Activated CD4-positive, alpha-beta T cell treated with anti-CD3 and anti-CD28 coated beads, Interleukin-2, Interleukin-6, amounts not matched to agents 100 ng/mL and 50 ng/mL, durations not matched to agents 16 hours and 8 hours (primary cell): ENCODE measurements around the gene ACOX2.
"Not testable (repeated sequence)": the region's sequence is repeated elsewhere in the genome, so short reads cannot be mapped to it uniquely, and the experiment has no call there.

ENCODE experiments used
- DNase-seq: peaks from one replicate; pipeline ENCODE4 v3.0.0-alpha.2; 2020

ACOX2 gene

GRCh38 chr3:58534592-58535494 is 2.1 kb downstream of the ACOX2 start:
- DNase-seq: no peak

DNA sequence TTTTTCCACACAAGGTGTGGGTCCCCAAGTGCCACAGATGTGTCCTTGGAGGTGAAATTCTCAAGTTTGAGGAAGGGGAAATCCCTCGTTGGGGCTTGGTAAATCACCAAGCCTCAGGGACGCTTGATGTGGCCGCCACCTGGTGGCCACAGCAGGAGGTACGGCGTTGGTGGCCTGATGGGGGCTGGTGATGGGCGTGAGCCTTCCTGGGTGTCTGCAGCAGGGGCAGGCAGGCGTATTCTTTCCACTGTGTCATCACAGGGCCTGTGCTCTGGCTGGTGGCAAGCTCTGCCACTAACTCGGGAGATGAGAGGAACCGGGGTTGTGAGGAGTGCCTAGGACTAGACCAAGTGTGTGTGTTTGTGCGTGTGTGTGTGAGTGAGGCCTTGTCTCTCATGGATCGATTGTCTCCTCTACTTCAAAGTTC is 4.2 kb downstream of the ACOX2 start:
- peak; percentile 91 for DNase-seq

GRCh38 chr3:58531956-58532355 is 5.0 kb downstream of the ACOX2 start:
- DNase-seq: peak; percentile 19

GRCh38 chr3:58531555-58531954 is 5.4 kb downstream of the ACOX2 start:
- no peak for DNase-seq

GRCh38 chr3:58530354-58530865 is 6.6 kb downstream of the ACOX2 start:
- no peak for DNase-seq

DNA sequence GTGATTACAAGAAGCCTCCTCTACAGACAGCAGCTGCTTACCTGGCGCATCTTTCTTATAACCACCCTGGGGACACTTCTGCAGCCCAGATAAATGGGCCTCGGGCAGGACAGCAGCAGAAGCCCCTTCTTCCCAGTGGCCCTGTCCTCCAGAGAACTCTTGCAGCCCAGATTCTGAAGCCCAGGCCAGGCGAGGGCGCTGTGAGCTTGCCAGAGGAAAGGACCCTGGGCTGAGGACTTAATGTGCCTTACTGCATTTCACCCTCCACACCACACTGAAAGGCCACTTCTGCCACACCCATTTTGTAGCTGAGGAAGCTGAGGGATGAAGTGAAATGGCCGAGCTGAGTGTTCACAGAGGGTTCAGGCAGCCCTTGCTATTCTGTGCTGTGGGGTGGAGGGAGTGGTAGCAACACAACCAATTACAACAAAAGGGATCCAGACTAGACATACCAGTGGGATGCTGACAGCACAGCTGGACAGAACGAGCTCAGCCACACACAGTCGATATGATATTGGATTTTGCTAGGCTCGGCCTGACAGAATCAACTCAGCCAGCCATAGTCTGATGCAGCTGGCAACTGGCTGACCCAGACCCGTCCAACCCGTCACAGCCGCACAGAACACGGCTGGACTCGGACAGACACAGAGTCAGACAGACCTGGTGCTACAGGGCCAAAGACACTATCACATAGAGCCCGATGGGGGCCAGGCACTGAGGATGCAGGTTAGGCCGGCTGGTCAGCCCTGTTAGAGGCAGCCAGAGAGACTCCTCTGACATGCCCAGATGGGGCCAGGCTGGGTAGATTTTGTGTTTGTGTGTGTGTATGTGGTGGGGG is 7.3 kb downstream of the ACOX2 start:
- DNase-seq: peak; percentile 16

- no peak for DNase-seq
Measured at GRCh38 chr3:58528629-58529028, 8.4 kb downstream of the ACOX2 start.

GRCh38 chr3:58527440-58527839 is 9.6 kb downstream of the ACOX2 start:
- DNase-seq: not testable (repeated sequence)

- peak; percentile 39 for DNase-seq
Measured at GRCh38 chr3:58526515-58526957, 10.5 kb downstream of the ACOX2 start.

DNA sequence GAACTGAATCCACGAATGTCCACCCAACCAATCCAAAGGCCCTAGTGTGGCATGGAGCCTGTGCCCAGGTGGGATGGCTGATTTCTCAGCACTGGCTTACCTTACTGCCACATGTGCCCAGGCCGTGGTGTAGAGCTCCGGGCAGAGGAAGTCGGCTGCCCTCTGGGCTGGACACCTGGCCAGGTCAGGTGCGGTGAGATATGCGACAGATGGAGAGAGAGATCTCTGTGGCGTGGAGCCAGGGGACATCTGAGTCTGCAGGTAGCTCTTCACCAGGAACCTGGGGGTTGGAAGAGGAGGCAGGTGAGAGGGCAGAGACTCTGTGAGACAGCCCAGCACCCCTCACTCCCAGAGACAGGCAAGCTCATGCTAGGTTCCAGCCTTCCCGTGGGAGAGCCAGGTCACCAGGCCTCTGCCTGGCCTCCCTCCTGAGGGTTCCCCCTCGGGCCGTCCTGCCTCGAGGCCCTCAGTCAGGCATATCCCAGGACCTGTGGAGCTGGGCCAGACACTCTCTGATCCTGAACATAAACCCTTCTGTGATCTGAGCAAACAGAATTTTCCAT is 12.6 kb downstream of the ACOX2 start:
- DNase-seq: no peak

DNA sequence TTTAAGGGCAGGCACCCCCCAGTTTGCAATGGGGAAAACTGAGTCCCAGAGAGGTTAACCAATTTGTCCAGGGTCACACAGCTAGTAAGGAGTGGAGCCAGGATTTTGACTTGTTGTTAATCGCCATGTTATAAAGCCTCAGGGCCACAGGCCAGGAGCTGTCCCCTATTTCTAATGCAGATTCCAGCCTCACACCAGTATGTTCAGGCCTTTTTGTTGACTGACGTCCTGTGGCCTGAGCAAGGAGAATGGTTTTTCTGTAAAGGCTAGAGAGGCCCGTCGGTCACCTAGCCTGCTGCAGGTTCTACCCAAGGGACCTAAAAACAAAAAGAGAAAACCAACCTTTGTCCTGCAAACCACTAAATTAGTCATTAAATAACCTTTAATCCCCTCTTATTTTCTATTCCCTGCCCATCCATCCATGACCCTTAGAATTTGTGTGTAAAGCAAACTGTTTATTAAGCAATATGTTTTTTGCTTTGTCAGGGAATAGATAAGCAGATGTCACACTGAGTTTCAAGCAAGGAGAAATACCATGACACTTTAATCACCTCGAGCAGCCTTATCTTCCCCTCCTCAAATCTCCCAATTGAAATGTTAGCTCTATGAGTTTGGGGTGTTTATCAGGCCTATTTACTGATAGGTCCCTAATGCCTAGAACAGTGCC is 14.1 kb downstream of the ACOX2 start:
- DNase-seq: no peak

DNA sequence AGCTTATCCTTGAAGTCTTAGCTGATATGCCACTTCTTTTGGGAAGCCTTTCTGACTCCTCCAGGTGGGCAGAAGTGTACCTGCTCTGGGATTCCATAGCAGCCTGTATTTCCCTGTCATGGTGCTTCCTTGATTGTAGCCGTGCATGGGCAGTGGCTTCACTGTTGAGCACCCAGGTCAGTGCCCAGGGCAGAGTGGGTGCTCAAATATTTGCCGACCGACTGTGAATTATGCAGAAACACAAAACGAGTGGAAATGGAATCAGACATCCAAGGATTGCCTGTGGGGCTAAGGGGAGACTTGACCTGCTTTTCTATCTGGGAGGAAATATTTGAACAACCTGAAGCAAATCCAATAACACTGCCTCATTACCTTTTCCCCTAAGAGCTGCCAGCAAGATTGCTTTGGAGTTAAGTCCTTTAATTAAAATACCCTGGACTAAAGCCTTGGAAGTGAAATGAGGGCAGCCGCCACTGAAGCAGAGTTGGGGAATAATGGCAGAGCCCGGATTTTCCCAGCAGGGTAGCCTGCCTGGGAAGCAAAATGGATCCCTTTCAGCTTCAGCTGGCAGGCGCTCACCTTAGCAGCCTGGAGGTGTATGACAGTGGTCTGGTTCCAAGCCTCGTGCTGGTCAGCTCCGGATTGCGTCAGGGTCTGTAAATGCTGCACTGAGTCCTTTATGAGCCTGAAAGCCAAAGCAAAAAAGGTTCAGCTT is 14.9 kb downstream of the ACOX2 start:
- no peak for DNase-seq

DNA sequence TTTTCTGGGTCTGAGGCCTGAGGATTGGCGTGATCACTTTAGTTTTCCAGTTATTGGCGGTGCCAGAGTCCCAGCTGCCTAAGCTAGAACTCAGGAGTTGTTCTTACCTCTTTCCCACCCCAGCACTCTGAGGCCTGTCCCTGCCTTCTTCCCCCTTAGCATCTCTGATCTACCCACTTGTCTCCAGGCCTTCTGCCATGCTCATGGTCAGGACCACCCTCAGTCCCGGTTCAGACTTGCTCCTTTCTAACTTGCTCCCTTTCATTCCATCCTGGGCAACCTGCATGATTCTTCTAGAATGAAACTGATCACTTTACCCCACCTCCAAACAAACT is 15.7 kb downstream of the ACOX2 start:
- no peak for DNase-seq

DNA sequence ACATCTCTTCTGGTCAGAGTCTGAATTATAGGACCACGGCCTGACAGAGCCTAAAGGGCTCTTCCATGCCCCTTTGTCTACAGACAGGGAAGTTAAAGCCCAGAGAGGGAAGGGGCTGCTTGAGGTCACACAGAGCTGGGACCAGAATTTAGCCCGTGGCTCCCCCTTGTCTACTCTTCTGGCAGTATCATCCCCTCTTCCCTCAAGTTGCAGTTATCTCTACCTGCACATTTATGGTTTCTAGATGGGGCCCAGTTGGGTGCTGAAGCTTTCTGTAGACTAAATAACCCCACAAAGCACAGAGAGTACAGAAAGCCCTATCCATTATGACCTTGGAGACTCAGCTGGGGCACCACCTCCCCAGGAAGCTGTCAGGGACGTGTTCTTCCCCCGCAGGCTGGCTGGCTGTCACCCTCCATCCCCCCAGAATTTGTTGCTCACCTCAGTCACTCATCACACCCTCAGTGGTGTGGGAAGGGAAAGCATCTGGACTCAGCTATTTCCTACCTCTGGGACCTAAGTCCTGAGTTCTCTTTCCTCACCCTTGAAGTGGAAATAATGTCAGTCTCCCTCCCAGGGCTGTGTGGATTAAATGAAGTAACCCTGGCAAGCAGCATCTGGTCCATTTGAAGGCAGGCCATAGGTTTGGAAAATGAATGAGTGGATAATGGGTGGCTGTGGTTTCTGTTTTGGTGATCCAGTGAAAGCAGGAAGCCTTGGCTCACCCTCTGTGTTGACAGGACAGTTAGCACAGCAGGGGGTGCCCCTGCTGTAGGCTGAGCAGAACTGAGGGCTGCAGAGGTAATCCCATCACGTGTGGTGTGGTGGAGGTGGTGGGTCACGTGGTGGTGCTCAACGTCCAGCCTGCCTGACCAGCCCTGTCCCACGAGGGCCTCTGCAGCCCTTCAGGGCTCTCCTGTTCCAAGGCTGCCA is 16.3 kb downstream of the ACOX2 start:
- no peak for DNase-seq

DNA sequence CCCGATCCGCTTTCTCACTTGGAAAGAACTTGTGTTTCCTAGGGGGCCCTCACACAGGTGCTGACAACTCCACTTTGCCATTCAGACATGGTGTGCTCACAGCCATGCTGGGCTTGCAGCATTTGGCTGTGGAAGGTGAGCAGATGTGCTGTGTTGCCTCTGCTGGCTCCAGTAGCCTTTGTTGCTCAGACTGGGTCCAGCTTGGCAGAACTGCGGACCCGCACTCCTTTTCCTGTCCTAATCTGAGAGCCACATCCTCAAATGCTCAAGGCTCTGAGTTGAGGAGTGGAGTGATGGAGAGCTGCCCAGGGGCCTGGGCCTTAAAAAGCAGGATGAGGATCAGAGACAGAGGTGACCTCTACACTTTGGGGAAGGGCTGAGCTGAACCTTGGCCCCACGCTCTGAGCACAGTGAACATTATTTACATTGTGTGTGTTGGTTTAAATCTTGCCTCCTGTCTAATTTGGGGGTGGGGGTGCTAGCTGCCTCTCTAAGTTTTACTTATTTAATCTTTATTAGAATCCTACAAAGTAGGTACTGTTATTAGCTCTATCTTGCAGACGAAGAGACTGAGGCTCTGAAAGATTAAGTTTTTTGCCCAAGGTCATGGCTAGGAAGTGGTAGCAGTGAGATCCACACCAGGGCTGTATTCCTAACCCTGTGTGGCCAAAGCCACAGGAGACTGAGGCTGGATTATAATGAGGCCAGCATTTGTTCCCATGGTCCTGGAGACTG is 17.2 kb downstream of the ACOX2 start:
- DNase-seq: no peak

DNA sequence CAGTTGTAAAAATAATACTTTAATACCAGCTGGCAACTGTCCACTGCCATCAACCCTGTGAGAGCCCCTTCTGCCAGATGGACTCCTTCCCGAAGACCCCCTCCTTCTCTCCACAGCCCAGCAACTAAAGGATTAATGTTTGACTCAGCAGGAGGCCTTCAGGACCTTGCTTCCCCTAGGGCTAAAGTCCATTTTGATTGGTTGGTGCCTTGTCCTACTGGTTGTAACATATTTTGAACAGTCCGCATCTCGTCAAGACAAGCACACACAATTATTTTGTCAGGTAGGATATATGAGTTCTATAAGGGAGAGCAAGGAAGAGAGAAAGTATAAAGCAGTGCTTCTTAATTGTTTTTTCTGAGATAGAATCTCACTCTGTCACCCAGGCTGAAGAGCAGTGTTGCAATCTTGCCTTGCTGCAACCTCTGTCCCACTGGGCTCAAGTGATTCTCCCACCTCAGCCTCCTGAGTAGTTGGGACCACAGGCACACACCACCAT is 18.6 kb downstream of the ACOX2 start:
- DNase-seq: no peak

GRCh38 chr3:58514405-58514804 is 22.6 kb downstream of the ACOX2 start:
- DNase-seq: no peak

- DNase-seq: no peak
Measured at GRCh38 chr3:58508437-58508836, 28.6 kb downstream of the ACOX2 start.

DNA sequence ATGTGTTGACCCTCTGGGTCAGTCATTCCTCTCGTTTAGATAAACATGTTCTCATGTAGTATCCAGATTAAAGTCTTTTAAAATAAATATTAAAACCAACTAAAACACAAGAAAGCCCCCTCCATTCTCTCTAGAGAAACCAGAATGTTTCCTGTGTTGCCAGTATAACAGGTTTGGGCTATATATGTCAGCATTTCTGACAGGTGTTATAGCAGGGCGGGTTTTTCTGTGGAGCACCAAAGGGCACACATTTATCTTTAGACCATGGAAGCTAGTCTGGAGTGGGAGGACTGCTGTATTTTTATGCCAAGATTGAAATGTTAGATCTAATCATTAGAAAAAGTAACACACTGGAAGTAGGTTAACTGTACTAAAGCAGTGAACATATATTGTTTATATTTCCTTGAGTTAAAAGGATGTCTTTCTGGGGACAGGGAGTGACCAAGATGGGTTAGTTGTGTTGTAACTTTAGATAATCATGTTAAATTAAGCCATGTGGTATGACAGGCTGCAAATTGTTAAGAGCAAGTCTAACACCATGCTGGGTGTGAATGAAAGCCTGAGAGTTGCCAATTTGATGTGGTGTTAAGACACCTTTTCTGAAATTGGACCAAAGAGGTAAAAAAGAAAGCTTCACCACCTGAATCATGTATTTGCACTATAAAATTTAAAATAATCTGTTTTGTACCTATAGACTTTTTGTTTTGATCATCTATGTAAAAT is 29.5 kb downstream of the ACOX2 start:
- no peak for DNase-seq
